K562 (cell line): ENCODE measurements around the gene CAPN7. TPM values are rescaled to one million over a fixed set of nuclear protein-coding genes. Genes with fewer than 3 reads are reported as not detected.
"Not testable (repeated sequence)": the region's sequence is repeated elsewhere in the genome, so short reads cannot be mapped to it uniquely, and the experiment has no call there.

Experiments
- ATAC-seq: fragments of 200-7000 bp; cut with Tn5 transposase; 3 replicates; pipeline ENCODE4 v1.9.1; 2020; ENCODE audit warnings: moderate library complexity
- BruUV-seq: library from RNA; stranded (reverse); fragments of 400-500 nt; replicated peaks from 2 replicates; lab custom pipeline; 2021; lab: Mats Ljungman, UMichigan
- CTCF ChIA-PET: fragments of 300-600 bp; formaldehyde crosslinking; extraction: SDS; loops from one replicate; lab custom pipeline; 2021; ENCODE audit warnings: low intra/inter-chr PET ratio; lab: Yijun Ruan, JAX
- POLR2A ChIA-PET: fragments of 300-600, 350-650 bp; sonication (Branson Sonifier 250); formaldehyde crosslinking; extraction: SDS; loops from one replicate; lab custom pipeline; 2021; ENCODE audit warnings: antibody characterized with exemption, inconsistent platforms; lab: Yijun Ruan, JAX
- DNase-seq, 4 experiments: peaks; one replicate each; pipeline versions ENCODE4 v3.0.0 to v3.0.0-alpha.2; 2011 to 2018; ENCODE audit warnings: low spot score in 3 of 4, mixed read lengths in 3 of 4; ENCODE audit errors: extremely low read depth in 1 of 4
- FAIRE-seq: peaks from 2 replicates; lab custom pipeline; 2011; peaks lifted over from hg19 to GRCh38; lab: Jason Lieb, UNC
- H2AFZ ChIP-seq: 2 replicates; pipeline ENCODE4 v1.6.0; 2011; ENCODE audit warnings: low read depth, low read length, control low read depth, inconsistent platforms
- H3K27ac ChIP-seq: fragments of 200-600 bp; 3 replicates; pipeline ENCODE4 v1.8.0; 2011; ENCODE audit warnings: low read depth, mild to moderate bottlenecking, control low read depth, inconsistent platforms, low read length, moderate library complexity, mixed read lengths; ENCODE audit errors: extremely low read depth
- H3K27me3 ChIP-seq, 2 experiments: fragments of 300-600 bp in 1 of 2; 2 replicates in 1 of 2; 3 replicates in 1 of 2; pipeline versions ENCODE4 v1.6.0 to v1.8.0; 2011; ENCODE audit warnings: inconsistent platforms in 2 of 2, low read length in 2 of 2, mild to moderate bottlenecking in 1 of 2, mixed read lengths in 1 of 2, moderate library complexity in 1 of 2; ENCODE audit not compliant: control insufficient read depth in 2 of 2, insufficient read depth in 2 of 2
- H3K36me3 ChIP-seq: fragments of 300-600 bp; 3 replicates; pipeline ENCODE4 v1.8.0; 2011; ENCODE audit warnings: mild to moderate bottlenecking, low read length, inconsistent platforms; ENCODE audit not compliant: control insufficient read depth, insufficient read depth
- H3K4me1 ChIP-seq, 2 experiments: fragments of 200-600 bp in 1 of 2; replicated peaks in 1 of 2; 2 replicates in 1 of 2; 3 replicates in 1 of 2; pipeline versions ENCODE4 v1.5.1 to v1.8.0; 2011; ENCODE audit warnings: inconsistent platforms in 2 of 2, low read length in 2 of 2, mild to moderate bottlenecking in 1 of 2, mixed read lengths in 1 of 2, moderate library complexity in 1 of 2; ENCODE audit not compliant: control insufficient read depth in 2 of 2, insufficient read depth in 2 of 2
- H3K4me2 ChIP-seq: 2 replicates; pipeline ENCODE4 v1.6.1; 2011; ENCODE audit warnings: low read length, control low read depth, inconsistent platforms, mixed read lengths; ENCODE audit not compliant: insufficient read depth
- H3K4me3 ChIP-seq: fragments of 200-600 bp; sonication (generic), shearing (Covaris generic); 2 replicates; pipeline ENCODE4 v1.5.1; 2016; ENCODE audit warnings: control low read depth, inconsistent platforms
- H3K79me2 ChIP-seq: fragments of 200-600 bp; 3 replicates; pipeline ENCODE4 v1.8.0; 2011; ENCODE audit warnings: low read length, inconsistent platforms; ENCODE audit not compliant: control insufficient read depth, insufficient read depth
- H3K9ac ChIP-seq, 2 experiments: 2 replicates each; pipeline versions ENCODE4 v1.6.0 to v1.6.1; 2011; ENCODE audit warnings: low read depth in 2 of 2, low read length in 2 of 2, control low read depth in 1 of 2, inconsistent platforms in 1 of 2, mild to moderate bottlenecking in 1 of 2, mixed read lengths in 1 of 2; ENCODE audit not compliant: insufficient read depth in 1 of 2
- H3K9me1 ChIP-seq: one replicate; pipeline ENCODE4 v1.6.0; 2011; ENCODE audit warnings: inconsistent platforms, mild to moderate bottlenecking, low read length, moderate library complexity; ENCODE audit not compliant: control insufficient read depth, insufficient read depth
- H3K9me3 ChIP-seq: replicated peaks from 2 replicates; pipeline ENCODE4 v1.5.1; 2011; ENCODE audit warnings: low read depth, low read length, inconsistent platforms; ENCODE audit not compliant: control insufficient read depth, insufficient read depth
- H4K20me1 ChIP-seq: replicated peaks from 2 replicates; pipeline ENCODE4 v1.6.1; 2011; ENCODE audit warnings: low read length, inconsistent platforms, mixed read lengths; ENCODE audit not compliant: control insufficient read depth, insufficient read depth
- EWSR1 ChIP-seq: fragments of 450-650 bp; IDR thresholded peaks from 2 replicates; pipeline ENCODE4 v1.6.1; 2018; ENCODE audit warnings: borderline replicate concordance, mild to moderate bottlenecking, low read depth, moderate library complexity; ENCODE audit not compliant: partially characterized antibody
- NCOA4 ChIP-seq: fragments of 450-650 bp; IDR thresholded peaks from 2 replicates; pipeline ENCODE4 v1.6.1; 2018; ENCODE audit warnings: mild to moderate bottlenecking; ENCODE audit not compliant: partially characterized antibody
- NR4A1 ChIP-seq, 2 experiments: fragments of 250-450 bp in 1 of 2; fragments of 450-650 bp in 1 of 2; sonication (Bioruptor Pico) in 1 of 2; IDR thresholded peaks; 2 replicates each; pipeline versions ENCODE4 v1.4.0 to v1.6.1; 2016 to 2020; ENCODE audit warnings: mild to moderate bottlenecking in 2 of 2, missing compliant biosample characterization in 1 of 2, missing genetic modification characterization in 1 of 2, moderate library complexity in 1 of 2
- ZBTB7A ChIP-seq: IDR thresholded peaks from 2 replicates; pipeline ENCODE4 v1.6.1; 2011; ENCODE audit warnings: low read depth, mild to moderate bottlenecking, low read length, moderate library complexity, borderline replicate concordance; ENCODE audit not compliant: control insufficient read depth
- ZFP91 ChIP-seq: sonication (generic); formaldehyde crosslinking; IDR thresholded peaks from 2 replicates; pipeline ENCODE4 v1.8.0; 2022; ENCODE audit warnings: mild to moderate bottlenecking, missing genetic modification reagents
- WGBS: fragments of 100-300 bp; shearing (Covaris generic); methylation state at CpG from one replicate; pipeline ENCODE4 v1.1.6; 2016; ENCODE audit warnings: low coverage, mixed read lengths; ENCODE audit not compliant: insufficient coverage; ENCODE audit errors: missing lambda C conversion rate; 5-methylcytosine and 5-hydroxymethylcytosine counted together
- in situ Hi-C: fragments of 300-500 bp; cut with MboI; formaldehyde crosslinking; loops from 4 replicates; pipeline ENCODE4 v1.15.0; 2018; ENCODE audit warnings: inconsistent platforms, mixed read lengths
- intact Hi-C: fragments of 100-400 bp; cut with micrococcal nuclease; formaldehyde crosslinking; loops from 2 replicates; pipeline ENCODE4 v1.14.2; 2022
- polyA plus RNA-seq, 8 experiments: library from polyadenylated mRNA; depleted of rRNA in 4 of 8; stranded (reverse) in 5 of 8; unstranded in 3 of 8; fragments of >200 nt; fragmentation: Nextera tagmentation in 2 of 8; fragmentation: Illumina TruSeq in 1 of 8; extraction: Ambion mirVana in 2 of 8; extraction: Trizol in 1 of 8; gene quantifications; 2 replicates each; pipeline versions ENCODE4 v1.2.1 to v1.2.3, GENCODE V29; 2011 to 2014; ENCODE audit warnings: inconsistent platforms in 1 of 8, missing spikeins in 1 of 8
- total RNA-seq, 7 experiments: library from RNA; depleted of rRNA in 6 of 7; stranded (reverse); fragments of >200 nt in 6 of 7; fragmentation: Illumina TruSeq in 2 of 7; extraction: Trizol in 2 of 7; gene quantifications; 2 replicates each; pipeline versions ENCODE4 v1.2.1 to v1.2.3, GENCODE V29; 2011 to 2021; ENCODE audit warnings: low replicate concordance in 1 of 7

CAPN7 gene
- total and polyA plus RNA-seq, 9 of the 15 experiments (the other 6 are each of a cell fraction or from before 2014, with no cell fraction given), result 6.5 to 42.7 (median 32.7) TPM

DNA sequence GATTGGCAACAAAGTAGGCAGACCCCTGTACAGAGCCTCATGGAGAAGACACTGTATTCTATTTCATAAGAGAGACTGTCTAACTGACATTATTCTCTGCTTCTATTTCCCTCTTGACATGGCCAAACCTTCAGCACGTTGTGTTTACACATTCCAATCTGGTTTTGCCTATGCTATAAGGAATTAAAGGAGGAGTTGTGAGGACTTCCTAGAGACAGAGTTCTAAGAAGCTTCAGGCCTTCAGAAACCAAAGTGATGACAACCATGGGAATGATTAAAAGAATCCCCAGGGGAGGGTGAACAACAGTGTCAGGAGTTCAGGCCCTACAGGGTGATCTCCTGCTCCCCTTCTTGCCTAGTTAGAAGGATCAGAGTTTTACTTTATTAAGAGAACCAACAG, 44.9 kb upstream of the CAPN7 start:
- no peak for ATAC-seq
- Histone ChIP-seq H3K9me1 (no peaks in the 10 kb centered on the region), H3K36me3 (no peaks in the 10 kb centered on the region), H3K9ac (no peak overlapping the region), H3K27ac (no peak overlapping the region), H4K20me1 (no peaks in the 10 kb centered on the region), H2AFZ (no peak overlapping the region), H3K79me2 (no peaks in the 10 kb centered on the region), H3K4me1 (no peaks in the 10 kb centered on the region), H3K4me2 (no peak overlapping the region), H3K27me3 (peaks cover 0 to 8% of the 10 kb centered on the region in 2 experiments; a peak in 3 of 5 replicates), H3K9me3 (peaks cover 6% of the 10 kb centered on the region; the same call in 1 of the 2 replicates), H3K4me3 (no peak overlapping the region)
- BruUV-seq, result no TSS peak
- WGBS, result 0% methylated on average over 1 of the region's 1 CpG
- no peak for DNase-seq
- CTCF ChIA-PET, result no interaction called here
- FAIRE-seq, result no peak
- TF ChIP-seq NR4A1 (CRISPR knock-in tag; IDR thresholded peaks at IDR 0.05) (no peak), NR4A1 (tag; IDR thresholded peaks at IDR 0.05) (no peak), EWSR1 (no peak), ZFP91 (CRISPR knock-in tag) (no peak), NCOA4 (no peak), ZBTB7A (no peak)
- intact Hi-C loops (no loop called here), in situ Hi-C loops (no loop called here)
- POLR2A ChIA-PET, result interaction anchor here (0.7 to 1.5 kb wide), 2 partner anchors 9 to 969 kb away, joined by 3 read pairs; no protein-coding TSS in a partner anchor

DNA sequence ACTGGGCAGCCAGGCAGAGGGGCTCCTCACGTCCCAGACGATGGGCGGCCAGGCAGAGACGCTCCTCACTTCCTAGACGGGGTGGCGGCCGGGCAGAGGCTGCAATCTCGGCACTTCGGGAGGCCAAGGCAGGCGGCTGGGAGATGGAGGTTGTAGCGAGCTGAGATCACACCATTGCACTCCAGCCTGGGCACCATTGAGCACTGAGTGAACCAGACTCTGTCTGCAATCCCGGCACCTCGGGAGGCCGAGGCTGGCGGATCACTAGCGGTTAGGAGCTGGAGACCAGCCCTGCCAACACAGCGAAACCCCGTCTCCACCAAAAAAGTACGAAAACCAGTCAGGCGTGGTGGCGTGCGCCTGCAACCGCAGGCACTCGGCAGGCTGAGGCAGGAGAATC, 42.4 kb upstream of the CAPN7 start:
- in situ Hi-C loops, H3K27ac ChIP-seq, DNase-seq, H3K79me2 ChIP-seq, H4K20me1 ChIP-seq, H3K9me1 ChIP-seq, H3K4me3 ChIP-seq, H3K4me2 ChIP-seq, H3K9ac ChIP-seq, CTCF ChIA-PET, intact Hi-C loops, FAIRE-seq, ATAC-seq, POLR2A ChIA-PET, H3K36me3 ChIP-seq, H3K9me3 ChIP-seq, H3K4me1 ChIP-seq, BruUV-seq, H2AFZ ChIP-seq: not testable (repeated sequence)
- 26% methylated on average over 12 of the region's 24 CpGs for WGBS
- peaks cover 5 to 11% of the 10 kb centered on the region in 2 experiments; a peak in 4 of 5 replicates for H3K27me3 ChIP-seq
